ENCODE results near the gene TLR6.
"Not testable (repeated sequence)": the region's sequence is repeated elsewhere in the genome, so short reads cannot be mapped to it uniquely, and the experiment has no call there.

TLR6 gene

DNA sequence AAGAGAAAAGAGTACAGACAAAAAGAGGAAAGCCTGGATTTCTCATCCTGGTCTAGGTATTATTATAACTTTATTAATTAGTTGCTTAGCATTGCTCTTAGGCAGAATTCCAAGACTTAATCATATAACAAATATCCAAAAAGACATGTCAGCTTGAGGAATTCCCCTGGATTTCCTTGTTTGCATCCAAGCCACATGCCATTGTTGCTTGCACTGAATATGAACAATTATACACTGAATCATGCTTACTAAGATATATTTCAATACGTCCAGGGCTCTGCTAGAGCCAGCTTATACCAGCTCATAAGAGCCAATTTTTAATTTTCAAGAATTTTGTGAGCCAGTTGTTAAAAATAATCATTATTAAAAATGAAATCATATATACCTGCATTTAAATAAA lies 68.3 kb downstream of the TLR6 start:
- DNase-seq (ENCODE audit: low read depth, low spot score), result no peak

DNA sequence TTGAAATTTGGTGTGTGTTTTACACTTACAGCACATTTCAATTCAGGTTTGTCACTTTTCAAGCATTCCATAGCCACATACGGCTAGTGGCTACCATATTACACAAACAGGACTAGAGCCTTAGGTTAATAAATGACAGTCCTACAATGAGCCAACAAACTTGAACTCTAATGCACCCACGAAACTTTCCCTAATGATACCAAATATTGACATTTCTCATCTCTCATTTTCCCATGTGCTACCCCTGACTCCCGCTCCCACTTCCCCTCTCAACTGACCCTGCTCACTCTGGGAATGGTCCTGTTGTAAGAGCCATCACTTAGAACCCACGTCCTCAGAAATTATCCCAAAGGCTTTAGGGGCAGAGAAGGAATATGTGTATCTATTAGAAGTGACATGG lies 68.9 kb downstream of the TLR6 start:
- no peak for DNase-seq (ENCODE audit: low read depth, low spot score)

DNA sequence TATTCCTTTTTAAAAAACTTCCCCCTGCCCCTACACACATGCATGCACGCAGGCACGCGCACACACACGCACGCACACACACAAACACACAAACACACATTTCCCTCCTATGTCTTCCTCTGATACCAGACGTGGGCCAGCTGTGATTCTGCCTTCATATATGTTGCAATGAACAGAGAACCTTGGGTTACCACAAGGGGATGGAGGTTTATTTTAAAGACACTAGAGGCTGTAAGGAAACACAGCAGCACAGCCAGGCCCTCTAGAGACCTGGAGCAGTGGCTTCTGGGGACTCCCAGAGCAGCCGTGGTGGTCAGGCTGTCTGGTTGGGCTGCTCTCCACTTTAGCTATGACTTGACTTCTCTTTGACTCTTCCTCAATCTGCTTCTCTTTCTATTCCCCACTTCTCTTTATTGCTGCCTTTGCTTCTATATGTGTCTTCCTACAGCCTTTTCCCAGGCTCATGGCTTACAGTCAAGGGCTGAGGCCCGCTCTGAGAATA lies 70.7 kb downstream of the TLR6 start:
- DNase-seq (ENCODE audit: low read depth, low spot score), result no peak

DNA sequence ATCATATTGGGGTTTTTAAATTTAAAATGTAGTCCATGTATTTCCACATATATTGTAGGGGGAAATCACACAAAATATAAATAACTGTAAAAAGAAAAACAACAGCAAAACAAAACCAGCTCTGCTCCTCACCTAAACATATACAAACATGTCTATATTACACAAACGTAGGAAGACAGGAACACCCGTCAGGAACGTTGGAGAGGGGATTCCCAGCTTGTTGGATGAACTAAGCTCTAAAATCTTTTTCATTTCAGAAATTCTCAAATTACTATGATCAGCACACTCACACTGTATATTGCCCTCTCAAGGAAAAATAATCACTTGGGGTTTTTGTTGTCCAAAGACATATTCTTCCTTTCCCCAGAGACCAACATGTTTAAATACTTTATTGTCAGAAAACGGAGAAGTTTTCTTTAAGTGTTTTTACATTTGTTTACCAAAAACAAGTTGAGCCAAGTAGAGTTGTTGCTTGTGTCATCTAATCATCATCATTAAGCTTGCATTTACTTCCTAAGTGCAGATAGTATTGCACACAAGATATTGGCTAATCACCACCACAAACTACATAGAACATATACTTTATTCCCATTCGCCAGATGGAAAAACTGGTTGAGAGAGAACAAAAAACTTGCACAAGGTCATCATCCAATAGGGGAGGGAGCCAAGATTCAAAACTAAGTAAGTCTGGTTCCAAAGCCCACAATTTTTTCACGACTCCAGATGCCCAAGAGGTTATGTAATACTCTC lies 71.4 kb downstream of the TLR6 start:
- no peak for DNase-seq (ENCODE audit: low read depth, low spot score)

DNA sequence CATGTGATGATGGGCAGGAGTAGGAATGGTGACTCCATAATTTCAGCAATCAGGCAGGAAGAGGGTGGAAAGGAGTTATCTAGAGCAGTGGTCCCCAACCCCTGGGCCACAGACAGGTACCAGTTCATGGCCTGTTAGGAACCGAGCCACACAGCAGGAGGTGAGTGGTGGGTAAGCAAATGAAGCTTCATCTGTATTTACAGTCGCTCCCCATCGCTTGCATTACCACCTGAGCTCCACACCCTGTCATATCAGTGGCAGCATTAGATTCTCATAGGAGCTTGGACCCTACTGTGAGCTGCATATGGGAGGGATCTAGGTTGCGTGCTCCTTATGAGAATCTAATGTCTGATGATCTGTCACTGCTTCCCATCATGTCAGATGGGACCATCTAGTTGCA lies 72.5 kb downstream of the TLR6 start:
- no peak for DNase-seq (ENCODE audit: low read depth, low spot score)

DNA sequence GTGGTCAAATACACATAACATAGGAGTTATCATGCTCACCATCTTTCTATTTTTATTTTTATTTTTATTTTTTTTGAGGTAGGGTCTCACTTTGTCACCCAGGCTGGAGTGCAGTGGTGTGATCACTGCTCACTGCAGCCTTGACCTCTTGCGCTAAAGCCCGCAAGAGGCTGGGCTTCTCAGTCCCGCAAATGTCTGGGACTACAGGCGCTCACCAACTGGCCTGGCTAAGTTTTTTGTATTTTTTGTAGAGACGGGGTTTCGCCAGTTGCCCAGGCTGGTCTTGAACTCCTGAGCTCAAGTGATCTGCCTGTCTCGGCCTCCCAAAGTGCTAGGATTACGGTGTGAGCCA lies 73.5 kb downstream of the TLR6 start:
- no peak for DNase-seq (ENCODE audit: low read depth, low spot score)

DNA sequence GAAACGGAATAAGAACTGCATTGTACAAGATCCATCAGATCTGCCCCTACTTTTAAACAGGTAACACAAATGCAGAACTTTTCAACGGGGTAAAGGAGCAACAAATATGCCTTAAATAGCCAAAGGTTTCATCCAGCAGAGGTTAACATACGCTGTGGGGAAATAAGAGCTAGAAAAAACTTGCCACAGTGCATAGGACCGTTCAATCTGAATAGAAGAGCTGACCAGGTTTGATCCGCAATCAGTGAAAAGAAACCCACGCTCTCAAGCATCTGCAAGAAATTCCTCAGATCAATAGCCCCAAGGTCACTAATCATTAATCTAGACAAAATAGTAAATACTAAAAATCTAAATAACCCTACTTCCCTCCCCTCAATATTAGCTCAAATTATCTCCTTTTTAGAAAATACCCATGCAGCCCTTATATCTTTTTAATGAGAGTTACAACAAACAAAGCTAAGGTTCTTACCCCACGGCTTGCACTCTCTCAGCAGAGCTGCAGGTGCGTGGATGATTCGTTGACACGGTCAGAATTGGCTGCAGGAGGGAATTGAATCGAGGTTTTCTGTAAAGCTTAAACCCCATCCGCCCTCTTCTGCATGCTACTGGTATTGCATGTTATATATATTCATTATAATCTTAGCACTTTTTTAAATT lies 74.0 kb downstream of the TLR6 start, which contains the start of gene TLR10:
TLR10 (minus strand) TSS at position 539 of the 657 bp plus-strand sequence. CDS start 7,400 bp downstream, outside the sequence.
- DNase-seq (ENCODE audit: low read depth, low spot score), result peak; percentile 7

DNA sequence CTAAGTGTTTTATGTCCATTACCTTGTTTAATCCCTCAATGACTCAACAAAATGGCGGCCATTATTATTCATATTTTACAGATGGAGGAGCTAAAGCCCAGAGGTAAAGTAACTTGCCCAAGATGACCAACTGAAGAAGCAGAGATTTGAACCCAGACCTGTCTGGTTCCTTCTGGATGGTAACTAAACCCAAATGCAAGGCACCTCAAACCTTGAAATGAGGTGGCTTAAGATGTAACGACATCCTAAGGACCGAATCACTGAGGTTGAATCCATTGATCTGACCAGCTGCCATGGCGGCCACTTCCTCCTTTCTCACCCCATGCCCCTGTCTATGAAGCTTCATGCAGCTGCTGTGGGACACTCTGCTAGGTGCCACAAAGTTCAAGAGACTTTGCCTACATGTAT lies 74.8 kb downstream of the TLR6 start:
- no peak for DNase-seq (ENCODE audit: low read depth, low spot score)

DNA sequence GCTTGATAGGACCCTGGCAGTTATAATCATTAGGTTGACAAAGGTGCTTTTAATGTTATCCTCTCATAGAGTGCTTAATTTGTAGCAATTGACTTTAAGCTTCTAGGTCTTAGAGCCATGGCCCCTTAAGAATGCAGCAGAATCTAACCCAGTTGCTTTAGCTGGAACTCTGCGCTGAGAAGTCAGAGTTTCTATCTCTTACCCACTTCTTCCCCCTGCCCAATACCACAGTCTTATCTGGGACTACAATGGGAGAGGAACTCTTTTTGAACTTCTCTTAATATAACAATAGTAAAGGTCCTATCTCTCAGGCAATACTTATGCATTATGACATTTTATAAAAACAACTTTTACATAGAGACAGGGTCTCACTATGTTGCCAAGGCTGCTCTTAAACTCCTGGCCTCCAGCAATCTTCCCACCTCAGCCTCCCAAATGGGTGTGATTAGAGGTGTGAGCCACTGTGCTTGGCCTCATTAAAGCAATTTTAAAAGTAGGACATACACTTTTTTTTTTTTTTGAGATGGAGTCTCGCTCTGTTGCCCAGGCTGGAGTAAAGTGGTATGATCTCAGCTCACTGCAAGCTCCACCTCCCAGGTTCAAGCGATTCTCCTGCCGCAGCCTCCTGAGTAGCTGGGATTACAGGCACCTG lies 75.7 kb downstream of the TLR6 start:
- DNase-seq (ENCODE audit: low read depth, low spot score), result no peak

DNA sequence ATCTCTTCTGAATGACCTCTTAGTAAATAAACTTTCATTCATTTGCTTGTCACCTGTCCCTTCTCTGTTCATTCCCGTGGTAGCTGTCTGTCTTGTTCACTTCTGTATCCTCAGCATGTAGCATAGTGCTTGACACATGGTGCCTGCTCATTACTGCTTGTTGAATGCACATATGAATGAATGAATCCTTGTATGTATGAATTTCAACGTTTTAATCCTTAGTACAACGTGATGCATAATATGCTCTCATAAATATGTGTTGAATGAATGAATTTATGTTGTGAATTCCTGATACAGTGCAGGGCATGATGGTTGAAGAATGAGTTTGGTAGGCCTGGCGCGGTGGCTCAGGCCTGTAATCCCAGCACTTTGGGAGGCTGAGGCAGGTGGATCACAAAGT lies 76.8 kb downstream of the TLR6 start:
- DNase-seq (ENCODE audit: low read depth, low spot score), result no peak

DNA sequence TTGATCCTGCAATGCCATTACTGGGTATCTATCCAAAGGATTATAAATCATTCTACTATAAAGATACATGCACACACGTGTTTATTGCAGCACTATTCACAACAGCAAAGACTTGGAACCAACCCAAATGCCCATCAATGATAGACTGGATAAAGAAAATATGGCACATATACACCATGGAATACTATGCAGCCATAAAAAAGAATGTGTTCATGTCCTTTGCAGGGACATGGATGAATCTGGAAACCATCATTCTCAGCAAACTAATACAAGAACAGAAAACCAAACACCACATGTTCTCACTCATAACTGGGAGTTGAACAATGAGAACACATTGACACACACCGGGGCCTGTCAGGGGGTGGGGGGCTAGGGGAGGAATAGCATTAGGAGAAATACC lies 78.7 kb downstream of the TLR6 start:
- DNase-seq (ENCODE audit: low read depth, low spot score), result not testable (repeated sequence)

DNA sequence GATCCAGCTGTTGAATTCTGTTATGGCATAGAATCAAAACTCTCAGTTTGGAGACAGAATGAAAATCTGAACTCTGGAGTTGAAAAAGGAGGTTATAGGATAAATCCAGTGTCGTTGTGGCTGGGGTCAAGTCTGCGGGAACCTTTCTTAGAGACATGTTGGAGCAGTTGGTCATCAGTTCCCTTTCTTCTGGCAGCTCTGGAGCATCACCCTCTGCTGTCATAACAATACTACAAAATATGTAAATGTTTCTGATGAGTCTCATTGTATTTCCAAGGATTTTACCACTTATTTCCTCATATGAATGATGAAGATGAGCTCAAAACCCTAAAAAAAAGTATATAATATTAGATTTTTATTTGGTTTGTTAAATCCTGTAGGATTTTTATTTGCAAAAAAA lies 81.3 kb downstream of the TLR6 start:
- DNase-seq (ENCODE audit: low read depth, low spot score), result no peak

DNA sequence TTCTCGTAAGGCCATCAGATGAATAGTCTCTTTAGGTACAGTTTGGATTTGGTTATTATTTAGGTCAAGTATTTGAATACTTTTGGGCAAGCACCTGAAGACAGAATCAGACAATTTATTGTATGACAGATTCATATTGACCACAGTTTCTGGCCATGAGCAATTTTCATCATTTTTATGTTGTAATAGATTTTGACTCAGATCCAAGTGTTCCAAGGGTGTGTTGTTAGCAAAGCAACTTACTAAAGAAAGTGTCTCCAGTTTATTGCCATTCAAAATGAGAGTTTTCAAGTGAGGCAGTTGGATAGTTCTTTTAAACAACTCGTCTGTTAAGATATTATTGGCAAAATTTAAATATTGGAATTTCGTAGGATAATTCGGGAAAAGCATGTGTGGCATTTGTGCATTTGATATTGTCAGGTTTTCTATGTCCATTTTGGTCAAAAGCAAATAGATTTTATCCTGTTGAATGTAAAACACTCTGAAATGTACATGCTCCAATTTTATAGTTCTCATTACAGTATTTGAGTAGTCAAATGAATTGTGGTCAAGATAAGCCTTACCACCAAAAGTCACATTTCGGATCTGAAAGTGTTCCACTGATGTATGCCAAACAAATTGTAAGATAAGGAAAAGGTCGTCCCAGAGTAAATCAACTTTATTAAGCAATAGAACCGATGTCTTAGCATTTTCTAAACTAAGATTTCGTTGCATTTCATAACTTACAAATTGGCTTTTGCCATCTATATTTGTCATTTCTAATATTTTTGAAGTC lies 82.2 kb downstream of the TLR6 start:
- DNase-seq (ENCODE audit: low read depth, low spot score), result no peak
